GM12865 (cell line): ENCODE data around the gene GRID1.

Experiments used
- DNase-seq: peaks from one replicate; pipeline ENCODE4 v3.0.0; 2010; ENCODE audit warnings: low read depth
- H3K4me3 ChIP-seq: 2 replicates; pipeline ENCODE4 v1.5.1; 2011; ENCODE audit warnings: mild to moderate bottlenecking, low read depth, low read length, control low read depth
- CTCF ChIP-seq: IDR thresholded peaks from 2 replicates; pipeline ENCODE4 v1.5.1; 2011; ENCODE audit warnings: low read length, control low read depth, low read depth, inconsistent platforms; ENCODE audit not compliant: insufficient read depth; ENCODE audit errors: missing control alignments

Gene GRID1

GRCh38 chr10:85993140-85993539 lies 373.5 kb downstream of the GRID1 start:
- no peak for DNase-seq
- TF ChIP-seq CTCF = no peak

GRCh38 chr10:85992324-85992723 lies 374.3 kb downstream of the GRID1 start:
- H3K4me3 ChIP-seq = no peak overlapping the region
- DNase-seq = no peak
- no peak for TF ChIP-seq CTCF

More at GRCh38 chr10:85993140-85993539, 373.5 kb downstream of the GRID1 start:
- no peak overlapping the region for H3K4me3 ChIP-seq

- no peak overlapping the region for H3K4me3 ChIP-seq
- DNase-seq = no peak
- TF ChIP-seq CTCF = no peak
These were observed 379.8 kb downstream of the GRID1 start for GRCh38 chr10:85986777-85987176.

GRCh38 chr10:85983051-85983450 lies 383.5 kb downstream of the GRID1 start:
- DNase-seq = no peak
- H3K4me3 ChIP-seq = no peak overlapping the region
- TF ChIP-seq CTCF = no peak

GRCh38 chr10:85979598-85979997 lies 387.0 kb downstream of the GRID1 start:
- no peak for DNase-seq
- no peak overlapping the region for H3K4me3 ChIP-seq
- TF ChIP-seq CTCF = no peak

- no peak for TF ChIP-seq CTCF
- DNase-seq = no peak
- no peak overlapping the region for H3K4me3 ChIP-seq
These were observed 387.8 kb downstream of the GRID1 start for GRCh38 chr10:85978566-85979358.

GRCh38 chr10:85977642-85978041 lies 389.0 kb downstream of the GRID1 start:
- no peak for DNase-seq
- no peak for TF ChIP-seq CTCF
- no peak overlapping the region for H3K4me3 ChIP-seq
